Body of pancreas (tissue), 4 donors: ENCODE results near the gene GRM1.

ENCODE experiments used
- CTCF ChIP-seq, 7 experiments: fragments of 450-650 bp in 4 of 7; fragments of 200-600 bp in 3 of 7; sonication (generic) in 3 of 7; IDR thresholded peaks; one replicate each; pipeline ENCODE4 v1.5.1; 2016 to 2019; ENCODE audit warnings: antibody characterized with exemption in 7 of 7
- POLR2A ChIP-seq, 3 donors: fragments of 450-650 bp; IDR thresholded peaks; one replicate each; pipeline ENCODE4 v1.6.1; 2016; ENCODE audit warnings: antibody characterized with exemption in 3 of 3, mild to moderate bottlenecking in 2 of 3

DNA sequence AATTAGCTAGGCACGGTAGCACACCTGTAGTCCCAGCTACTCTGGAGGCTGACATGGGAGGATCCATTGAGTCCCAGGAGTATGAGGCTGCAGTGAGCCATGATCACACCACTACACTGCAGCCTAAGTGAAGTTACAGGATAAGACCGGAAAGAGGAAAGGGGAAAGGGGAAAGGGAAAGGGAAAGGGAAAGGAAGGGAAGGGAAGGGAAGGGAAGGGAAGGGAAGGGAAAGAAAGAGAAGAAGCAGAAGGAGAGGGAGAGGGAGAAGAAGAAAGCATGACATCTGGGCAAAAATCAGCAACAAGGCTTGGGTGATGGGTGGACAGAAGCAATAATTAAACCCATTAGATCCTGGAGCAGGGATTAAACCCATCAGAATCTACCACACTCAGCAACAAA, 413.0 kb downstream of the GRM1 start:
- TF ChIP-seq POLR2A (IDR thresholded peaks at IDR 0.05): no peak
- TF ChIP-seq CTCF (IDR thresholded peaks at IDR 0.05): no peak
